ENCODE measurements around the gene TENM4.

- TF ChIP-seq, protein P1, sequence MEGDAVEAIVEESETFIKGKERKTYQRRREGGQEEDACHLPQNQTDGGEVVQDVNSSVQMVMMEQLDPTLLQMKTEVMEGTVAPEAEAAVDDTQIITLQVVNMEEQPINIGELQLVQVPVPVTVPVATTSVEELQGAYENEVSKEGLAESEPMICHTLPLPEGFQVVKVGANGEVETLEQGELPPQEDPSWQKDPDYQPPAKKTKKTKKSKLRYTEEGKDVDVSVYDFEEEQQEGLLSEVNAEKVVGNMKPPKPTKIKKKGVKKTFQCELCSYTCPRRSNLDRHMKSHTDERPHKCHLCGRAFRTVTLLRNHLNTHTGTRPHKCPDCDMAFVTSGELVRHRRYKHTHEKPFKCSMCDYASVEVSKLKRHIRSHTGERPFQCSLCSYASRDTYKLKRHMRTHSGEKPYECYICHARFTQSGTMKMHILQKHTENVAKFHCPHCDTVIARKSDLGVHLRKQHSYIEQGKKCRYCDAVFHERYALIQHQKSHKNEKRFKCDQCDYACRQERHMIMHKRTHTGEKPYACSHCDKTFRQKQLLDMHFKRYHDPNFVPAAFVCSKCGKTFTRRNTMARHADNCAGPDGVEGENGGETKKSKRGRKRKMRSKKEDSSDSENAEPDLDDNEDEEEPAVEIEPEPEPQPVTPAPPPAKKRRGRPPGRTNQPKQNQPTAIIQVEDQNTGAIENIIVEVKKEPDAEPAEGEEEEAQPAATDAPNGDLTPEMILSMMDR (IDR thresholded peaks at IDR 0.05) = no peak
- TF ChIP-seq POLR2A (IDR thresholded peaks at IDR 0.05) = no peak
- no peak for TF ChIP-seq POLR2AphosphoS5 (IDR thresholded peaks at IDR 0.05)
- TF ChIP-seq EP300 (IDR thresholded peaks at IDR 0.05) = no peak
Measured at GRCh38 chr11:78622666-78623065, 818.2 kb downstream of the TENM4 start.
